ENCODE results near the gene SMCO3.

SMCO3 gene

DNA sequence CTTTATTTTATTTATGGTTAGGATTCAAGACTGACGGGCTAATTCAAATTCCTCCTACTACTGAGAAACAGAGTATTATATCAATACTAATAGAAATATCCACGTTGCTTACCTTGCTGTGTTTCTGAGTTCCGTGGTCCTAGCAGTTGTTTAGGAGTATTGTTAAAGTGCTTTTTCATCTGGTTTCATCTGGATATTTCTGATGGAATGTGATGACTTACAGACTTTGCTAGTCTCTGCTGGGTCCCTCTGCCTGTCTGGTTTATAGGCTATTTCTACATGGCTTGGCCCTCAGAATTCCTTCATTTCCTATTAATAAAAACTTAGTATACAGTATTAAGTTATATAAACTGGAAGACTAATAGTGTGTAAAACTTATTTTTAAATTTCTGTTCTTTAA lies at the start of gene SMCO3:
Gene SMCO3 (minus strand): TSS at position 169 of the 400 bp plus-strand sequence. CDS start 7,502 bp downstream, outside the sequence.
- DNase-seq: no peak

DNA sequence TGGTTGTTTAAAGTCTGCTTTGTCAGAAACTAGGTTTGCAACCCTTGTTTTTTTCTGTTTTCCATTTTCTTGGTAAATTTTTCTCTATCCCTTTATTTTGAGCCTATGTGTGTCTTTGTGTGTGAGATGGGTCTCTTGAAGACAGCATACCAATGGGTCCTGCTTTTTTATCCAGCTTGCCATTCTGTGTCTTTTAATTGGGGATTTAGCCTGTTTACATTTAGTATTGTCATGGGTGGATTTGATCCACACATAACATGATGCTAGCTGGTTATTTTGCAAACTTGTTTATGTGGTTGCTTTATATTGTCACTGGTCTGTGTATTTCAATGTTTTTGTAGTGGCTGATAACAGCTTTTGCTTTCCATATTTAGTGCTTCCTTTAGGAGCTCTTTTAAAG lies 46.5 kb upstream of the SMCO3 start:
- DNase-seq: no peak

DNA sequence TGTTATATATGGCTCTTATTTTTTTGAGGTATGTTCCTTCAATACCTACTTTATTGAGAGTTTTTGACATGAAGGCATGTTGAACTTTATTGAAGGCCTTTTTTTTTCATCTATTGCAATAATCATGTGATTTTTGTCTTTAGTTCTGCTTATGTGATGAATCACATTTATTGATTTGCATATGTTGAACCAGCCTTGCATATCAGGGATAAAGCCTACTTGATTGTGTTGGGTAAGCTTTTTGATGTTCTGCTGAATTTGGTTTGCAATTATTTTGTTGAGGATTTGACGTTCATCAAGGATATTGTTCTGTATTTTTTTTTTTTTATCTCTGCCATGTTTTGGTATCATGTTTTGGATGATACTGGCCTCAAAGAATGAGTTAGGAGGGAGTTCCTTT lies 44.5 kb upstream of the SMCO3 start:
- no peak for DNase-seq

DNA sequence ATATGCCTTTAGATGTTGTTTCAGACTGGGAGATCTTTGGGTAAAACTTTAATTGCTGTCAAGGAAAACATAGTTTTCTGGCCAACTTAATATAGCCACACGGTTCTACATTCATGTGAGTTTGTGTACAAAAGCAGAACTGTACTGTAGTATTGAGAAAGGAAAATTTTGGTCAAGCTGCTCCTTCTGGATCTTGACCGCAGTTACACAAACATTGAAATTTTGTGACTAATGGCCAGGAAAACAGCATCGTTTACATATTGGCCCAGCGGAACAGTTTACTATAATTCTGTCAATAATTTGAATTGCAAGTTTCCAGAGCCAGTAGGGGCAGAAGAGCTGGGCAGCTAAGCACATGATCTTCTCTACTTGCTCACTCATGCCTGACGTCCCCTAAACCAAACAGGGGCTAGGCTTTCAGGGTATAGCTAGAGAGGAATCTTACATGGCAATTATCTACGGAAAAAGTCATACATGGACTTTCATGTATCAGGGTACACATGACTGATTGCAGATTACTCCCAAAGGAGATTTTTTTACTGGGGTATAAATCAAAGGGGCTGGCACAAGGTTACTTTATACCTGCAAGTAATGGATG lies 40.7 kb upstream of the SMCO3 start:
- no peak for DNase-seq

DNA sequence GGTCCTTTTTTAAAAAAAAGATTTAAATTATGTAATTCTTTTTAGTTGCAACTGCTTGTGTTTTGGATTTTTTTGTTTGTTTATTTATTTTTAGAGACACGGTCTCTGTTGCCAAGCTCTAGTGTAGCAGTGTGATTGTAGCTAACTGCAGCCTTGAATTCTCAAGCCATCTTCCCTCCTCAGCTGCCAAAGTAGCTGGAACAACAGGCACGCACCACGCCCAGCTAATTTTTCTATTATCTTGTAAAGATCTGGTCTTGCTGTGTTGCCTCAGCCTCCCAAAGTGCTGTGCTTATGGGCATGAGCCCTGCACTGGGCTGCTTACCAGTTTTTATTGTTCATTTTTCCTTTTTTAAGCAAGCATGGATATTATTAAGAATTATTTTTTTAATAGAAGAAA lies 40.0 kb upstream of the SMCO3 start:
- DNase-seq: no peak

DNA sequence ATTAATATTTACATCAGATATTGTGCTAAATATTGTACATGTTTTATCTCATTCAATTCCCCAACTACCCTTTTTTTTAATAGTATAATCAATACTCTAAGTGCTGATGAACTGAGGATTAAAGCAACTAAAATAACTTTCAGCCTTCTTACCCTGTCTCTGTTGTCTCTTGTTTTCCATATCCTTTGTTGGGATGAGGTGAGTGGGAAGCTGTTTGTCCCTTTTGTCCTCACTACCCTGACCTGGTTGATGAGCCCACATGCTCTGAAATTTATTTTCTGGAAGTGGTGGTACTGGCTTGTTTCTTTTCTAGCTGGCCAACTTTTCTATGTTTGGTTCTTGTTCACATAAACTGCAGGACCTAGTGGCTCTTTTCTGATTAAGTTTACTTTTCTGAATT lies 38.9 kb upstream of the SMCO3 start:
- DNase-seq: no peak

DNA sequence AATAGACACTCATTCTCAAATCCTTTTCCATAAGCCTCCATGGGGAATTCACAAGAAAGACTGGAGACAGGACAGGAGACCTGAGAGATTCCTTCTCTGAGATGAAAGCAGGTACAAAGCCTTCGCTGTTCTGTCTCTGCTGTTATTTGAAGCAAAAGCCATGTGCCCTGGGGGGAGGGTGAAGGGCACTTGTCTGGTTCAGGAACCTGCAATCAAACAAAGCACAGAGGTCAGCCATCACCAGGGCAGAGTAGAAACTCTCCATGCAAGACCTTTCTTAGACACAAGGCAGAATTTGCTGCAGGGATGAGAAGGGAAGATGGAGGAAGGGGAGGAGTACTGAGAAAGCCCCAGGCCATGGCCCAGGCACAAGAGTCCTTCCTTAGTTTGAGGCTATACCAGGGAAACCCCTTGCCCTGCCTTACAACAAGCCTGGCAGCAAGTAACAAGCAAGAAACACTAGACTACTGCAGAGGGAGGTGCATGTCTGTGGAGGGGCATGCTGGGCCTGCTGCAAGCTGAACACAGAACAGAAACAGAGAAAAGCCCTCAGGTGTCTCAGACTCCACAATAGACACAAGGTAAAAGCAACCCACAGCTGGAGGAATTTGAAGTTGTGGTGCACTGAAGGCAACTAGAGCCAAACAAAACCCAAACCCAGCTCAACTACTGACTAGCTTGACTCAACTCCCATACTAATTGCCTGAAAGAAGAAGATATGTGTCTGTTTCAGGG lies 37.1 kb upstream of the SMCO3 start:
- DNase-seq: no peak

DNA sequence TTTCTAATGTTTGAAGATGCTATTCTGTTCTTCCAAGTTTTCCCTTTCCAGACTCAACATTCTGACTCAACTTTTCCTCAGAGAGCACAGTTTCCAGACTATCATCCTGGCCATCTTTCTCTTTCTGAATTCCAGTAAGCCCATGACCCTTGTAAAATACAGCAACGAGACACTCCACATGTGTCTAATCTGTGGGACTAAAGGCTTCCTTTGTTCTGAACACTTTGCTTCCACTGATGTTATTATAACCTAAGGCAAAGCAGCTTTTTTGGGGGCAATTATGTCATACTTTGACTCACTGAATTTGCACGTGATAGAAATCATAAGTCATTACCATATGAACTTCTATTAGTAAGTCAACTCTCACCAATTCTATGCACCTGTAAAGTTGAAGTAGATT lies 35.7 kb upstream of the SMCO3 start:
- DNase-seq: no peak

DNA sequence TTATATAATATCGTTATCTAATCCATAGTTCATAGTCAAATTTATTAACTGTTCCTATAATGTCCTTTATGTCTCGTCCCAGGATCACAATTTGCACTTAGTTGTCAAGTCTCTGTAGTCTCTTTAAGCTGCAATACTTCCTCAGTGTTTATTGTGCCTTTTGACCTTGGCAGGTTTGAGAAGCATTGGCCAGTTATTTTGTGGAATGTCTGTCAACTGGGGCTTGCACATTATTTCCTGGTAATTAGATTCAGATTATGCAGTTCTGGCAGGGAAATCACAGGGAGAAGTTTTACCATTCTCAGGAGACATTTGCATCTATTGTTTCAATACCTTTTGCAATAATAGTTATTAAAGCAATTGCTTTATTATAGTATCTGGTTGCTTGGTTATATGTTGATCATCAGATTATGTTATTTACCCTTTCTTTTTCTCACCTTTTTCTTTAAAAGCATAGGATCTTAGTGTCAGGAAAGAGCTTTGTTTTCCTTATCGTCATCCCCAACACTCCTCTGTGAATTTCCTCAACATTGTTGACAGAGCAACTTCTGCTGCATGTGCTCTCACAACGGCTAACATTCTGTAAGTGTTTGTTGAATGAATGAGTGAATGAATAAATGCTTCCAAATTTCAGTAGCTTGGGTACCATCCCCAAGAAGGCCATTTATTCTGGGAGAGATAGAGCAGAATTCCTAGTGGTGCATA lies 33.0 kb upstream of the SMCO3 start:
- no peak for DNase-seq

DNA sequence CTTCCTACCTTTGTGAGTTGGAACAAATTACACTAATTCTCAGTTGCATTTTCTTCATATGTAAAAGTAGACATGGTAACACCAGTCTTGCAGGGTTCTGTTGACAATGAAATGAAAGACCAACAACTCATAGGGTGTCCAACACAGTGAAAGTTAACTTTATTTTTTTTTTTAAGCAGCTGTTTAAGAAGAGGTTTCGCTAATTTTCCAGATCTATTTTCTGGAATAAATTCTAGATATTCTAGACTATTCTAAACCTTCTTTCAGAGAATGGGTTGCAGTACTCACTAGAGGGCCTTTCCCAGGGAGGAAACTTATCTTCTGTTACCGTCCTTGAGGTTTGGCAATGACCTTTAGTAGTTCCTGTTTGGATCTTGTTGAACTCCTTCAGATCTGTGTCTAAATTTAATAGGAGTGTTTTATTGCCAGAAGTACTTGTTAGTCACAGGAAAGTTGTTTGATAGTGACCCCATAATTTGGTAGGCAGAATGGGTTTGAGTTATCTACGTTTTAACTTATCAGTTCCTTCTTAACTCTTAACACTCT lies 32.1 kb upstream of the SMCO3 start:
- no peak for DNase-seq

DNA sequence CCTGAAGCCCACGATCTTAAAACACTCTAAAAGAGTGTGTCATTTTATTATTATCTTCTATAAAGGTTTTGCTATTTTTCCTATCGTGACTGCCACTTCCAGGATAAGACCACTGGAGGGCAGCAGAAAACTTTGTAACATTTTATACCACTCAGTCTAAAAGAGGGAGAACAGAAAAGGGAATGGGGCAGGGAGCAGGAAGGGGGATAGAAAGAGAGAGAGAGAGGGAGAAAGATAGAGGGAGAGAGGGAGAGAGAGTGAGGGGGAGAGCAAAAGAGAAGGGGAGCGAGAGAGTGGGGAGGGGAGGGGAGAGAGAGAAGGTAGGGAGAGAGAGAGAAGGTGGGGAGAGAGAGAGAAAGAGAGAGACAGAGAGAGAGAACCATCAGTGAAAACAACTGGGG lies 31.4 kb upstream of the SMCO3 start:
- DNase-seq: no peak

DNA sequence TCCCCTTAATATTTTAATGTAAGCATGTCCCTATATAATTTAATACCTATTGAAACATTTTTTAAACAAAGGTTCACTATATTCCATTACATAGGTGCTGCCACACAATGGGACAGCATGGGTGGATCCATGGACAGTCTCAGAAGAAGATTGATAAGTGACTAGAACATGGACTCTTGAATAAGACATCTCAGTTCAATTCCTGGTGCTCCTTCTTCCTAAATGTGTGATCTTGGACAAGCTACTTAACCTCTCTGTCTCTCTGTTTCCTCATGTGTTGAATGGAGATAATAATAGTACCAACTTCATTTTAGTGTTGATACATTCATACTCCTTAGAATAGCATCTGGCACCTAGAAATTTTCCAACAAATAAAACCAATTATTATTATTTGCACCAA lies 30.4 kb upstream of the SMCO3 start:
- DNase-seq: no peak

DNA sequence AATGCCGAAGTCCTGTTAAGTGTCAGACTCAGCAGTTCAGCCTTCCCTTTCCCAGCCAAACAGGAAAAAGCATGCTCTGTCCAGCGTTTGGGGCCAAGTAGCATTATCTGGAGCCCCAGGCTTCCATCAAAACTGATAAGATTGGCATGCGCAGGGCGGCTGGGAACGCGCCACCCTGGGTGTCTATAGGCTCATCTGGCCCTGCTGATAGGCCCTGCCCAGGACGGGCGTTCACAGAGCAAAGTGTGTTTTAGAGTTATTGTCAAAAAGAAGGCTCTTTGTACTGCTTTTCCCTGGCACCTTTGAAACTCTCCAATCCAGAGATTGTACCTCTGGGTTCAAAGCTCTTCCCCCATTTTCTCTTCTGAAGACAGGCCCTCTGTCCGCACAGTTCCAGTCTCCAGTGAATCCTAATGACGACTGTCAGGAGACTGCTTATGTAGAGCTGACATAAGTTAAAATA lies 29.5 kb upstream of the SMCO3 start, which contains the start of gene ART4:
Gene ART4 (minus strand): TSS at position 102 of the 463 bp plus-strand sequence. CDS start 413 bp downstream, outside the sequence.
- no peak for DNase-seq

DNA sequence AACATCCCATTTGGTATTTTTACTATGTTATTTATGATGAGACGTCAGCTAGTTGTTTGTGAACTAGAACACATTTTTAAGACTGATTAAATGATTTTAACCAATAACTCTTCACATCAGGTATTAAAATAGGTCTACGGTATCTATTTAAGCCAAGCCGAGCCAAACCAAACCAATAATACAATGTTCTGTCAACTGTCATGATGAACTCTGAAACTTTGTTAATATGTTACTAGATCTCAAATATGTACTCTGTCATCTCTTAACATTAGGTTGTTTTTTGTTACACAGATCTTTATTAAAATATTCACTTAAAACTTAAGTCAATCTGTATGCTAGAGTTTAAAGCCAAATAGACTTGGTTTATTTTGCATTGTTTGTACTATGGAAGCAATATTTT lies 28.3 kb upstream of the SMCO3 start:
- DNase-seq: no peak

DNA sequence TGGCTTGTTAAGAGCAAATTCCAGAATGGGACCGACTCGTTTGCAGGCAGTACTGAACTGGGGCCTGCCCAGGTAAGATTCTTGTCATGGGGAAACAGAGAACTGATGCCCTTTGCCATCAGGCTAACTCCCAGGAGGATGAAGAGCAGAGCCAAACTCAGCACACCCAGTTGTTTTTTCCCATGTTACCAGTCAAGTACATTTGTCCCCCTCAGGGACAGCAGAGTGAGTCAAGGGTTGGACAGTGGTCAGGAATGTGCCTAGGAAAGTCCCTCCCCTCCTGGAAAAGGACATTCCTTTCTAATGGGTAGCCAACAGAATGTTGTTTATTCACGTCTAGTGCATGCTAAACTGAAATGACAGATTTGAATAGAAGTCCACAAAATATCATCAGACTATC lies 27.8 kb upstream of the SMCO3 start:
- DNase-seq: no peak

DNA sequence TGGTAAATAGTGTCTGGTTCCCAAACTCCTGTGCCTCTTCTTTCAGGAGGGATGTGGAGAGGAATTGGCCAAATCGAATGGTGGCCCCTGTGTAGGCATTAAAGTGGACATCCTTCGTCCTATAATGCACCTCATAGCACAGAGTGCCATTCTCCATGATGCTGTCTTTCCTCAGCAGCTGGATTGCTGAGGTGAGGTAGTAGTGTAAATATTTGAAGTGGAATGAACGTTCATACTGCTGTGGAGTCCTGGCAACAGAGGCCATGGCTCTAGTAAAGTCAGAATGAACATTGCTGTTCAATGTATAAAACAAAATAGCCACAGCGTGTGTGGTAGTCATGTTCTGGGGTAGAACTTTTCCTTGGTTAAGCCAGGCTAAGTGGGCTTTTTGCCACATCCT lies 26.6 kb upstream of the SMCO3 start:
- DNase-seq: no peak

DNA sequence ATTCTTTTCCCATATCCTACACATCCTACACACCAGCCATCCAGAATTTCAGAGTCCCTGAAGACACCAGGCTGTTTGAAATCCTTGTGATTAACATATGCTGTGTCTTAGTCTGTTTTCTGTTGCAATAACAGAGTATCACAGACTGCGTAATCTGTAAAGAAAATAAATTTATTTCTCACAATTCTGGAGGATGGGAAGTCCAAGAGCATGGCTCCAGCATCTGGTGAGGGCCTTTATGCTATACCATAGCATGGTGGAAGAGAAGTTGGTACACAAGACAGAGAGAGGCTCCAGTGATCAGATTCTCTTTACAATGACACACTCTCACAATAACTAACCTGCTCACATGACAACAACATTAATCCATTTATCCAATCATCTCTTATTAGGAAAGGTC lies 25.3 kb upstream of the SMCO3 start:
- no peak for DNase-seq

DNA sequence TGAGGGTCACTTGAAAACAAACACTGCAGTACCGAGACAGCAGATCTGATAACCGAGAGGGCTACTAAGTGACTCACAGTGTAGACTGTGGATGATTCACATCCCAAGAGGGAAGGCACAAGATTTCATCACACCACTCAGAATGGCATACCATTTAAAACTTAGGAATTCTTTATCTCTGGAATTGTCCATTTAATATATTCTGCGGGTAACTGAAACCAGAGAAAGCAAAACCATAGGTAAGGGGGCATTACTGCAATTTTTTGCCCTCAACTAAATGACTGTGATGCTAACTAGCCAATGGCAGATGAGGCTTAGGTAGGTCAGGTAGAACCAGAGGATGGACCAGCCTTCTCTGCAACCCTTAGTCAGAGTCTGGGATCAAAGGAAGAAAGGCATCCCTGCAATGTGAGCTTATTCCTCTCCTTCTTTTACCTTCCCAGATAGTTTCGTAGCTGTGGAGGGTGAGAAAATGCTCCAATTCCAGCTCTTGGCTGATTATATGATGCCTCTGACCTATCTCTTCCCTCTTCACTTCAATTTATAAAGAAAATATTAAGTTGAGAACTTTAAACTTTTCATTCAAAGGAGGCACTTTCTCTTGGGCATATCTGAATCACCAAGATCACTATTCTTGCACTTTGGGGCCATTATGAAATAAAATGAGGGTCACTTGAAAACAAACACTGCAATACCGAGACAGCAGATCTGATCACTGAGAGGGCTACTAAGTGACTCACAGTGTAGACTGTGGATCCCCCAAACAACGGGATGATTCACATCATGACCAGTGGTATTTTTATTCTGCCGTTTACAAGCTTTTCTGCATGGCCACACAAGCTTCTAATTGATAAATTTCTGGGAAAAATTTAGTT lies 22.6 kb upstream of the SMCO3 start:
- no peak for DNase-seq

DNA sequence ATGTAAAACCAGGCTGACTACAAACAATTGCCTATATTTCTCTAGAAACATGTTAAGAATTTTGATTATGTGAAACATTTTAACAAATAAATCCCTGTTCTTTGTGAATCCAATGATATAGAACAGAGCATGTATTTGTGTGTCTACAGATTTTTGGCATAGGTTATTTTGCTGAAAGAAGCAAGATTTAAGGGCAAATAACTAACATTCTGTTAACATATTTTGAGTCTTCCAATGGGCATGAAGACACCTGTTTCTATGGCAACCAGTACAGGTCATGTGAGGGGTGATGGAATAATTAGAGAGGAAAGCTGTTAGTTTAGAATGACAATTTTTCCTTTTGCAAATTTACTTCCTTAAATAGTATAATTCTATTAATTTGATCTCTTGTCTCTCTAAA lies 20.5 kb upstream of the SMCO3 start:
- DNase-seq: no peak

DNA sequence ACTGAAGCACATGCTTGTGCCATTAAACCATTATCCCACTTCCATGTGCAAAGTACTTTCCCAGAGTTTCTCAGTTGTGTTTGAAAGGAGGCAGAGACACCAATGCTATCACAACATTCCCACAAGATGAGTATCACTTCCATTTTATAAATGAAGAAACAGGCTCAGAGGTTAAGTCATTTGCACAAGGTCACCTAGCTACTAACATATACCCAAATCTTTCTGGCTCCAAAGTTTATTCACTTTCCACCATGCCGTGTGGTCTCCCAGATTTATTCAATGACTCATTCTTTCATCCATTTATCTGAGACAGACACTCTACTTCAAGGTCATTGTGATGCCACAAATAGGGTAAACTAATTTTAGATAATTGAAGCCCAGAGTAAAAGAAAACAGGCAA lies 20.0 kb upstream of the SMCO3 start:
- DNase-seq: no peak

DNA sequence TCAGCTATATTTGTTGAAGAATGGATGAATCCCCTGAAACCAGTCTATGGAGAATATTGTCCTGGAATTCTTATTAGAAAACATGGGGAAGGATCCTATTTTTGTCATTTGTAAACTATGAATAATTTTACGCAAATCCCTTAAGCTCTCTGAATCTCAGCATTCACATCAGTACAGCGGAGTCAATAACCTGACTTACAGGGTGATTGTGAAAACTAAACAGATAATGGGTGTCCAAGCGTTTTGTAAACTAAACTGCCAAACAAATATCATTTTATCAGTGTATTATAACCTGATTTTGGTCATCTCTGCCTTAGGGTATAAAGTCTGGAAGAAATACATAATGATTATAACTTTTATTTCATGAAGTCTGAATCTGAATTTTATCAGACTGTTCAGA lies 19.4 kb upstream of the SMCO3 start:
- no peak for DNase-seq

DNA sequence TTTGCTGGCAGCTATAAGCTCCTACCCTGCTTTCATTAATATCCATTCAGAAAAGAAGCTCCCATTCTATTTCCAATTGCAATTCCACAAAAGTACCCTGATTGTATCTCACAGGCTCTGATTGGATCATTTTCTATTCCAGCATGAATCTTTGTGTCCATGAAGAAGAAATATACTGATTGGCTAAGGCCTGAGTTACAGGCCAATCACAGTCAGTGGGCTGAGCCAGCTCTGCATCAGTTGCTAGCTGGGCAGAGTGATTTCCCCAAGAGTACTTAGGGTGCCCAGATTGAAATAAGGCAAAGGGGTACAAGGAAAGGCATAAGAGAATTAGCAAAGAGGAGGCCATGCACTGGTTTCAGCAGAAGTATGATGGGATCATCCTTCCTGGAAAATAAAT lies 14.9 kb upstream of the SMCO3 start:
- DNase-seq: no peak

DNA sequence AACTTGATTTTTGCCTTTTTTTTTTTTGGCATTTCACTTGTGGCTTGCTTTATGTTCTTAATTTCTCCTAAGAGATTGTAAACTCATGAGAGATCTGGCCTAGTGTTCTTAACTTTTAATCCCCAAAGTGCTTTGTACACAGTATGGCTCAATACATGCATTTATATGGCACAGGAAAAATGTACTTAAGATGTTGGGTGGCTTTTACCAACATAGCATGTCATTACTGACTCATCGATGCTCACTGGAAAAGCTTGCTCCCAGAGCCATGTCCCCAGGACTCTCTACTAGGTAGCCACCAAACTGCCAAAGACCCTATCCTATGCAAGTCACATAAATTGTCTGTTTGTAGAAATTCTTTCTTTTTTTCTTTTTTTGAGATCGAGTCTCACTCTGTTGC lies 13.1 kb upstream of the SMCO3 start:
- no peak for DNase-seq
